SK-N-SH (cell line): ENCODE measurements around the gene HOXC5.

Source experiments
- CHD2 ChIP-seq: fragments of 150-350 bp; IDR thresholded peaks from 2 replicates; pipeline ENCODE4 v1.6.1; 2018; ENCODE audit warnings: low read length; ENCODE audit not compliant: partially characterized antibody
- CTCF ChIP-seq: fragments of 200-600 bp; sonication (generic); IDR thresholded peaks from 2 replicates; pipeline ENCODE4 v1.6.1; 2017; ENCODE audit warnings: antibody characterized with exemption, mild to moderate bottlenecking, moderate library complexity
- ELF1 ChIP-seq: IDR thresholded peaks from 2 replicates; pipeline ENCODE4 v1.4.0; 2012
- EZH2phosphoT487 ChIP-seq: fragments of 200-600 bp; sonication (generic); IDR thresholded peaks from 2 replicates; pipeline ENCODE4 v1.6.1; 2017; ENCODE audit warnings: low read depth, mixed run types, mild to moderate bottlenecking, antibody characterized with exemption, moderate library complexity, borderline replicate concordance
- GABPA ChIP-seq: IDR thresholded peaks from 2 replicates; pipeline ENCODE4 v1.4.0; 2012; ENCODE audit warnings: low read depth, mild to moderate bottlenecking
- MEF2A ChIP-seq: IDR thresholded peaks from 2 replicates; pipeline ENCODE4 v1.4.0; 2012; ENCODE audit warnings: low read depth, borderline replicate concordance
- MXI1 ChIP-seq: IDR thresholded peaks from 2 replicates; pipeline ENCODE4 v1.6.1; 2012; ENCODE audit warnings: mild to moderate bottlenecking, low read depth, low read length, improper control_type of control experiment
- PBX3 ChIP-seq: IDR thresholded peaks from 2 replicates; pipeline ENCODE4; 2012
- RAD21 ChIP-seq: IDR thresholded peaks from 2 replicates; pipeline ENCODE4 v1.6.1; 2012; ENCODE audit warnings: mild to moderate bottlenecking, low read length
- SIN3A ChIP-seq: IDR thresholded peaks from 2 replicates; pipeline ENCODE4 v1.6.1; 2012; ENCODE audit warnings: low read depth, mild to moderate bottlenecking, low read length, moderate library complexity, borderline replicate concordance
- SMC3 ChIP-seq: IDR thresholded peaks from 2 replicates; pipeline ENCODE4 v1.6.1; 2012; ENCODE audit warnings: low read depth, low read length, improper control_type of control experiment
- TAF1 ChIP-seq: IDR thresholded peaks from 2 replicates; pipeline ENCODE4 v1.6.1; 2012; ENCODE audit warnings: low read depth, mild to moderate bottlenecking, low read length, moderate library complexity, borderline replicate concordance
- TCF12 ChIP-seq: IDR thresholded peaks from 2 replicates; pipeline ENCODE4 v1.4.0; 2012
- TF ChIP-seq, protein P1 (sequence below): IDR thresholded peaks from 2 replicates; pipeline ENCODE4 v1.4.0; 2012; ENCODE audit warnings: low read depth, borderline replicate concordance

DNA sequence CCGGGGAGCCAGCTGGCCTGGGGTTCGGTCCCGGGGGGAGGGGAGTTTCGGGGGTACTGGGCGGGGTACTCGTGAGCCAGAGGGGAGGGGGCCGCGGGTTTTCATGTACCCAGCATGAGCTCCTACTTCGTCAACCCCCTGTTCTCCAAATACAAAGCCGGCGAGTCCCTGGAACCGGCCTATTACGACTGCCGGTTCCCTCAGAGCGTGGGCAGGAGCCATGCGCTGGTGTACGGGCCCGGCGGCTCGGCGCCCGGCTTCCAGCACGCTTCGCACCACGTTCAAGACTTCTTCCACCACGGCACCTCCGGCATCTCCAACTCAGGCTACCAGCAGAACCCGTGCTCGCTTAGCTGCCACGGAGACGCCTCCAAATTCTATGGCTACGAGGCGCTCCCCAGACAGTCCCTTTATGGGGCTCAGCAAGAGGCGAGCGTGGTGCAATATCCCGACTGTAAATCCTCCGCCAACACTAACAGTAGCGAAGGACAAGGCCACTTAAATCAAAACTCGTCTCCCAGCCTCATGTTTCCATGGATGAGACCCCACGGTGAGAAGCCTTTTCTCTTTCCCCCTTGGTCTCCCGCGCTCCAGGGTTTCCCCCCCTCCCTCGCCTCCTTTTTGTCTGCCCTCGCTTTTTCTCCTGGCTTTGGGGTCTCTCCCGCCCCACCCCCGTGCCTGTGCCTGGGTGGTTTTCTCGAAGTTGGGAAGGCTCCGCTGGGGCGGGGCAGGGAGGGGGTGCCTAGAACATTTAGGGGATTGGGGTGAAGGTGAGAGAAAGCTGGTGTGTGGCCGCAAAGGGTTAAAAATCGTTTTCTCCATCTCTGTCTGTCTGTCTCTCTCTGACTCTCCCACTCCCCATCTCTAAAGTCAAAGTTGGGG, 23.4 kb upstream of the HOXC5 start:
- no peak for TF ChIP-seq CHD2
- TF ChIP-seq PBX3: no peak
- TF ChIP-seq SIN3A: no peak
- TF ChIP-seq GABPA: no peak
- TF ChIP-seq CTCF: no peak
- no peak for TF ChIP-seq MEF2A
- no peak for TF ChIP-seq RAD21
- TF ChIP-seq TAF1: no peak
- TF ChIP-seq TCF12: no peak
- TF ChIP-seq MXI1: no peak
- TF ChIP-seq, protein P1, sequence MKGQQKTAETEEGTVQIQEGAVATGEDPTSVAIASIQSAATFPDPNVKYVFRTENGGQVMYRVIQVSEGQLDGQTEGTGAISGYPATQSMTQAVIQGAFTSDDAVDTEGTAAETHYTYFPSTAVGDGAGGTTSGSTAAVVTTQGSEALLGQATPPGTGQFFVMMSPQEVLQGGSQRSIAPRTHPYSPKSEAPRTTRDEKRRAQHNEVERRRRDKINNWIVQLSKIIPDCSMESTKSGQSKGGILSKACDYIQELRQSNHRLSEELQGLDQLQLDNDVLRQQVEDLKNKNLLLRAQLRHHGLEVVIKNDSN: no peak
- no peak for TF ChIP-seq EZH2phosphoT487
- TF ChIP-seq SMC3: no peak
- no peak for TF ChIP-seq ELF1
